GM12878 (cell line): ENCODE data around the gene DAD1. TPM values are rescaled to one million over a fixed set of nuclear protein-coding genes. Genes with fewer than 3 reads are reported as not detected.

Experiments
- ATAC-seq: fragments of 200-7000 bp; cut with Tn5 transposase; 3 replicates; pipeline ENCODE4 v1.9.1; 2020; ENCODE audit warnings: mild to moderate bottlenecking, moderate library complexity
- BruUV-seq: library from RNA; stranded (reverse); fragments of 400-500 nt; replicated peaks from 2 replicates; lab custom pipeline; 2021; lab: Mats Ljungman, UMichigan
- CTCF ChIA-PET: fragments of 300-600 bp; sonication (Branson Sonifier 250); formaldehyde crosslinking; extraction: SDS; loops from one replicate; lab custom pipeline; 2021; ENCODE audit warnings: inconsistent platforms; lab: Yijun Ruan, JAX
- POLR2A ChIA-PET: fragments of 350-600 bp; formaldehyde crosslinking; extraction: SDS; loops from one replicate; lab custom pipeline; 2021; ENCODE audit warnings: inconsistent platforms; lab: Charles Lee
- RAD21 ChIA-PET: fragments of 300-600 bp; sonication (Branson Sonifier 250); formaldehyde crosslinking; loops from one replicate; lab custom pipeline; 2023; ENCODE audit warnings: antibody characterized with exemption; ENCODE audit not compliant: unreplicated experiment; lab: Charles Lee
- SMC1A ChIA-PET: fragments of 300-600 bp; sonication (Branson Sonifier 250); formaldehyde crosslinking; loops from one replicate; lab custom pipeline; 2023; ENCODE audit not compliant: unreplicated experiment, uncharacterized antibody; lab: Charles Lee
- DNase-seq: peaks from one replicate; pipeline ENCODE4 v3.0.0-alpha.2; 2011; ENCODE audit warnings: low read depth, low spot score
- FAIRE-seq: peaks from 3 replicates; lab custom pipeline; 2011; peaks lifted over from hg19 to GRCh38; lab: Jason Lieb, UNC
- H2AFZ ChIP-seq: 2 replicates; pipeline ENCODE4 v1.6.0; 2011; ENCODE audit warnings: low read depth, low read length, control low read depth; ENCODE audit not compliant: control insufficient read depth
- H3K27ac ChIP-seq: 2 replicates; pipeline ENCODE4 v1.5.1; 2011; ENCODE audit warnings: control low read depth; ENCODE audit not compliant: control insufficient read depth, insufficient read depth
- H3K27me3 ChIP-seq, 2 experiments: replicated peaks in 1 of 2; 2 replicates each; pipeline versions ENCODE4 v1.6.0 to v1.6.1; 2011; ENCODE audit warnings: low read length in 1 of 2; ENCODE audit not compliant: control insufficient read depth in 2 of 2, insufficient read depth in 2 of 2
- H3K36me3 ChIP-seq, 2 experiments: 2 replicates each; pipeline ENCODE4 v1.5.1; 2011; ENCODE audit warnings: low read length in 1 of 2; ENCODE audit not compliant: control insufficient read depth in 2 of 2, insufficient read depth in 2 of 2
- H3K4me1 ChIP-seq: 2 replicates; pipeline ENCODE4 v1.6.1; 2011; ENCODE audit warnings: mild to moderate bottlenecking, low read length, moderate library complexity, mixed read lengths; ENCODE audit not compliant: control insufficient read depth, insufficient read depth
- H3K4me2 ChIP-seq: 2 replicates; pipeline ENCODE4 v1.6.0; 2011; ENCODE audit warnings: control low read depth; ENCODE audit not compliant: control insufficient read depth, insufficient read depth
- H3K4me3 ChIP-seq: fragments of 200-600 bp; sonication (generic); 2 replicates; pipeline ENCODE4 v1.5.1; 2016
- H3K79me2 ChIP-seq: 2 replicates; pipeline ENCODE4 v1.6.0; 2011; ENCODE audit warnings: low read length; ENCODE audit not compliant: control insufficient read depth, insufficient read depth
- H3K9ac ChIP-seq: 2 replicates; pipeline ENCODE4 v1.8.0; 2011; ENCODE audit warnings: low read length, control low read depth, mixed read lengths; ENCODE audit not compliant: control insufficient read depth, insufficient read depth
- H3K9me3 ChIP-seq: replicated peaks from 3 replicates; pipeline ENCODE4 v1.5.1; 2011; ENCODE audit warnings: mild to moderate bottlenecking, low read length; ENCODE audit not compliant: control insufficient read depth, insufficient read depth
- H4K20me1 ChIP-seq: 2 replicates; pipeline ENCODE4 v1.6.0; 2011; ENCODE audit not compliant: control insufficient read depth, insufficient read depth
- ATF7 ChIP-seq: fragments of 450-650 bp; IDR thresholded peaks from 2 replicates; pipeline ENCODE4 v1.6.1; 2016; ENCODE audit warnings: low read depth, mild to moderate bottlenecking
- BMI1 ChIP-seq: fragments of 450-650 bp; IDR thresholded peaks from 2 replicates; pipeline ENCODE4 v1.6.1; 2016; ENCODE audit warnings: mild to moderate bottlenecking, moderate library complexity, borderline replicate concordance
- CBFB ChIP-seq: IDR thresholded peaks from 2 replicates; pipeline ENCODE4 v1.6.1; 2016; ENCODE audit warnings: antibody characterized with exemption, low read depth
- CHD1 ChIP-seq: IDR thresholded peaks from 2 replicates; pipeline ENCODE4 v1.6.1; 2012; ENCODE audit warnings: low read depth, low read length, improper control_type of control experiment
- CHD4 ChIP-seq: fragments of 200-600 bp; sonication (generic); IDR thresholded peaks from 2 replicates; pipeline ENCODE4 v1.6.1; 2016; ENCODE audit warnings: mild to moderate bottlenecking
- CREB1 ChIP-seq: IDR thresholded peaks from 2 replicates; pipeline ENCODE4 v1.6.1; 2012; ENCODE audit warnings: low read depth, mild to moderate bottlenecking, inconsistent platforms
- CREM ChIP-seq: IDR thresholded peaks from 2 replicates; pipeline ENCODE4 v1.6.1; 2014; ENCODE audit warnings: antibody characterized with exemption, low read depth
- DPF2 ChIP-seq: fragments of 450-650 bp; IDR thresholded peaks from 2 replicates; pipeline ENCODE4 v1.6.1; 2017; ENCODE audit warnings: mild to moderate bottlenecking
- IRF5 ChIP-seq: fragments of 450-650 bp; IDR thresholded peaks from 2 replicates; pipeline ENCODE4 v1.6.1; 2017; ENCODE audit warnings: borderline replicate concordance
- KLF5 ChIP-seq: fragments of 450-650 bp; IDR thresholded peaks from 2 replicates; pipeline ENCODE4 v1.6.1; 2014; ENCODE audit warnings: mild to moderate bottlenecking; ENCODE audit not compliant: partially characterized antibody
- NFIC ChIP-seq: IDR thresholded peaks from 2 replicates; pipeline ENCODE4 v1.6.1; 2012; ENCODE audit warnings: low read depth, mild to moderate bottlenecking, inconsistent platforms, low read length, moderate library complexity
- PAX8 ChIP-seq: fragments of 450-650 bp; IDR thresholded peaks from 2 replicates; pipeline ENCODE4 v1.6.1; 2017; ENCODE audit warnings: mild to moderate bottlenecking, moderate library complexity
- PBX3 ChIP-seq: IDR thresholded peaks from 2 replicates; pipeline ENCODE4 v1.6.1; 2011; ENCODE audit warnings: mild to moderate bottlenecking, low read depth, low read length, moderate library complexity; ENCODE audit not compliant: insufficient replicate concordance
- PML ChIP-seq: IDR thresholded peaks from 2 replicates; pipeline ENCODE4 v1.6.1; 2012; ENCODE audit warnings: low read length, inconsistent platforms
- POLR2A ChIP-seq: IDR thresholded peaks from 2 replicates; pipeline ENCODE4 v1.6.1; 2011; ENCODE audit warnings: low read depth, mild to moderate bottlenecking, low read length
- POLR2AphosphoS5 ChIP-seq: IDR thresholded peaks from 2 replicates; pipeline ENCODE4 v1.6.1; 2011; ENCODE audit warnings: mild to moderate bottlenecking, low read length, inconsistent platforms
- POU2F2 ChIP-seq: IDR thresholded peaks from 3 replicates; pipeline ENCODE4 v1.6.1; 2011; ENCODE audit warnings: low read depth, mild to moderate bottlenecking, low read length, borderline replicate concordance
- RAD21 ChIP-seq: IDR thresholded peaks from 2 replicates; pipeline ENCODE4 v1.6.1; 2011; ENCODE audit warnings: mild to moderate bottlenecking, low read depth, low read length, moderate library complexity; ENCODE audit not compliant: insufficient read depth
- SMARCA5 ChIP-seq: fragments of 450-650 bp; IDR thresholded peaks from 2 replicates; pipeline ENCODE4 v1.6.1; 2017; ENCODE audit warnings: mild to moderate bottlenecking
- STAT1 ChIP-seq: fragments of 450-650 bp; conservative IDR thresholded peaks from 2 replicates; pipeline ENCODE4 v1.6.1; 2014; ENCODE audit warnings: antibody characterized with exemption, mild to moderate bottlenecking
- TCF7 ChIP-seq: IDR thresholded peaks from 2 replicates; pipeline ENCODE4 v1.6.1; 2014; ENCODE audit warnings: antibody characterized with exemption, borderline replicate concordance
- YBX1 ChIP-seq: fragments of 450-650 bp; IDR thresholded peaks from 2 replicates; pipeline ENCODE4 v1.6.1; 2016; ENCODE audit warnings: antibody characterized with exemption
- ZNF207 ChIP-seq: fragments of 450-650 bp; IDR thresholded peaks from 2 replicates; pipeline ENCODE4 v1.6.1; 2014; ENCODE audit warnings: antibody characterized with exemption, mild to moderate bottlenecking, borderline replicate concordance
- ZSCAN29 ChIP-seq: fragments of 450-650 bp; IDR thresholded peaks from 2 replicates; pipeline ENCODE4 v1.6.1; 2017; ENCODE audit warnings: mild to moderate bottlenecking, moderate library complexity
- WGBS: methylation state at CpG from one replicate; pipeline ENCODE4 v1.1.6; 2016; ENCODE audit warnings: low lambda C conversion rate; ENCODE audit not compliant: insufficient replicate concordance, insufficient coverage; ENCODE audit errors: missing lambda C conversion rate; 5-methylcytosine and 5-hydroxymethylcytosine counted together
- in situ Hi-C: fragments of 300-500 bp; cut with MboI; formaldehyde crosslinking; loops from 9 replicates; pipeline ENCODE4 v1.14.3; 2018; ENCODE audit warnings: mixed read lengths
- intact Hi-C: fragments of 100-400 bp; cut with micrococcal nuclease; formaldehyde crosslinking; loops from one replicate; pipeline ENCODE4 v1.14.2; 2022; ENCODE audit not compliant: unreplicated experiment
- polyA plus RNA-seq, 11 experiments: library from polyadenylated mRNA; depleted of rRNA in 4 of 11; unstranded in 6 of 11; stranded (reverse) in 5 of 11; fragments of >200 nt; fragmentation: Nextera tagmentation in 4 of 11; fragmentation: Illumina TruSeq in 1 of 11; extraction: Ambion mirVana in 4 of 11; extraction: Trizol in 1 of 11; gene quantifications; 1 replicate in 1 of 11; 2 replicates in 10 of 11; pipeline versions ENCODE4 v1.2.1 to v1.2.3, GENCODE V29; 2011 to 2016; ENCODE audit warnings: inconsistent platforms in 2 of 11, missing spikeins in 2 of 11, low read depth in 1 of 11
- total RNA-seq, 4 experiments: library from RNA; depleted of rRNA in 3 of 4; stranded (reverse); fragments of >200 nt in 3 of 4; fragmentation: Illumina TruSeq in 1 of 4; extraction: Trizol in 1 of 4; gene quantifications; 2 replicates each; pipeline versions ENCODE4 v1.2.1 to v1.2.3, GENCODE V29; 2013 to 2021

Gene DAD1
- total and polyA plus RNA-seq, 10 of the 15 experiments (the other 5 are each of a cell fraction or from before 2014, with no cell fraction given) = 161 to 920 (median 319) TPM

DNA sequence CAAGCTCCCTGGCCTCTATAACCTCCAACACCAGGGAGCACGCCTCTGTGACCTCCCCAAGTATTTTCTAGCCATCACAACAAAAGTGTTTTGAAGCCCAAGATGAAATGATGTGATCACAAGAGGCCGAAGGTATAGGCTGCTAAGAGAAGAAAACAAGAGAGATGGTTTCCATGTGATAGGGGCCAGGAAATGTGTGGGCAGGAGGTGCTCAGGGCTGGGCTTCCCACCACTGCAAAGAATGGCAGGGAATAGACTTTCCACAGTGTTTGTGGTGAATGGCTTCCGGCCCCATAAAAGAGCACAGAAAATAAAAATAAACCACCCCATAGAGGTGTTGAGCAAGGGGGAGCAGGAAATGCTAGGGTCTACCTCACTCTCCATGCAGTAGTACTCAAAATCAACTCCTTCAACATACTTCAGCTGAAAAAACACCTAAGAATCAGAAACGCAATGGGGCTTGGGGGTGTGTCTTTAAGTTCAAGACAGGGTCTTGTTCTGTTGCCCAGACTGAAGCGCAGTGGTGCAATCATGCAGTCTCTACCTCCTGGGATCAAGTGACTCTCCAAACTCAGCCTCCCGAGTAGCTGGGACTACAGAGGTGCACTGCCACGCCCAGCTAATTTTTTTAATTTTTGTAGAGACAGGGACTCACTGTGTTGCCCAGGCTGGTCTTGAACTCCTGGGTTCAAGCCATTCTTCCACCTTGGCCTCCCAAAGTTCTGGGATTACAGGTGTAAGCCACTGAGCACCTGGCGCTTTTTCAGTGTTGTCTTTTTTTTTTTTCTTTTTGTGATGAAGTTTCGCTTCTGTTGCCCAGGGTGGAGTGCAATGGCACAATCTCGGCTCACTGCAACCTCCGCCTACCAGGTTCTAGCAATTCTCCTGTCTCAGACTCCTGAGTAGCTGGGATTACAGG, 27.1 kb downstream of the DAD1 start:
- Histone ChIP-seq H4K20me1 (no peaks in the 10 kb centered on the region), H3K79me2 (peaks cover 10% of the 10 kb centered on the region), H3K9ac (peak overlapping the region; percentile 42), H3K4me3 (peak overlapping the region; percentile 33; the same call in 1 of the 2 replicates), H3K4me2 (peak overlapping the region; percentile 2; the same call in 1 of the 2 replicates), H2AFZ (no peak overlapping the region), H3K4me1 (peaks cover 86% of the 10 kb centered on the region), H3K36me3 (peaks cover 0 to 3% of the 10 kb centered on the region in 2 experiments; a peak in 2 of 4 replicates), H3K27ac (peak overlapping the region; percentile 97), H3K27me3 (no peaks in the 10 kb centered on the region), H3K9me3 (no peaks in the 10 kb centered on the region)
- ATAC-seq (peak; percentile 3), DNase-seq (peak; percentile 81), FAIRE-seq (no peak)
- ChIA-PET POLR2A (interaction anchor here (0.5 to 7.7 kb wide), 11 partner anchors 7 to 177 kb away, joined by 3 to 74 read pairs (median 5); no protein-coding TSS in a partner anchor), RAD21 (interaction anchor here (0.6 to 11.3 kb wide), 18 partner anchors 7 to 1086 kb away, joined by 3 to 156 read pairs (median 5); no protein-coding TSS in a partner anchor), SMC1A (interaction anchor here (0.6 to 4.9 kb wide), 19 partner anchors 7 to 254 kb away, joined by 3 to 134 read pairs (median 5); partner anchors contain the start of gene SLC7A7), CTCF (interaction anchor here (0.6 to 12.5 kb wide), 14 partner anchors 8 to 1685 kb away, joined by 3 to 236 read pairs (median 4); no protein-coding TSS in a partner anchor)
- BruUV-seq = no TSS peak
- intact Hi-C loops (no loop called here), in situ Hi-C loops (no loop called here)
- WGBS = 4% methylated on average over 11 of the region's 11 CpGs
- TF ChIP-seq DPF2 = peak; percentile 69
- TF ChIP-seq STAT1 = no peak
- TF ChIP-seq POU2F2 = no peak
- no peak for TF ChIP-seq BMI1
- TF ChIP-seq CREM = peak; percentile 74; the same call in 1 of the 2 replicates
- TF ChIP-seq RAD21 = no peak
- no peak for TF ChIP-seq PBX3
- TF ChIP-seq TCF7 = 0 out of 2 replicates have a peak, but pooled peaks have one; percentile 52
- TF ChIP-seq ATF7 = peak; percentile 62
- peak; percentile 47; the same call in 1 of the 2 replicates for TF ChIP-seq CBFB
- no peak for TF ChIP-seq ZSCAN29
- TF ChIP-seq KLF5 = no peak
- peak; percentile 21; the same call in 1 of the 2 replicates for TF ChIP-seq POLR2A
- TF ChIP-seq PML = no peak
- no peak for TF ChIP-seq IRF5
- TF ChIP-seq CHD1 = no peak
- TF ChIP-seq CHD4 = no peak
- TF ChIP-seq PAX8 = no peak
- TF ChIP-seq POLR2AphosphoS5 = no peak
- TF ChIP-seq YBX1 = no peak
- TF ChIP-seq SMARCA5 = peak; percentile 36; the same call in 1 of the 2 replicates
- no peak for TF ChIP-seq CREB1
- TF ChIP-seq NFIC = no peak
- no peak for TF ChIP-seq ZNF207
